ENCODE data around the gene LYPD6. TPM values are rescaled to one million over a fixed set of nuclear protein-coding genes. Genes with fewer than 3 reads are reported as not detected.
A peak's percentile ranks its signal among the peaks of the same experiment; 100 is the strongest.

Gene LYPD6
- total RNA-seq, 1 donor from 2014 or later = 0.26 TPM

DNA sequence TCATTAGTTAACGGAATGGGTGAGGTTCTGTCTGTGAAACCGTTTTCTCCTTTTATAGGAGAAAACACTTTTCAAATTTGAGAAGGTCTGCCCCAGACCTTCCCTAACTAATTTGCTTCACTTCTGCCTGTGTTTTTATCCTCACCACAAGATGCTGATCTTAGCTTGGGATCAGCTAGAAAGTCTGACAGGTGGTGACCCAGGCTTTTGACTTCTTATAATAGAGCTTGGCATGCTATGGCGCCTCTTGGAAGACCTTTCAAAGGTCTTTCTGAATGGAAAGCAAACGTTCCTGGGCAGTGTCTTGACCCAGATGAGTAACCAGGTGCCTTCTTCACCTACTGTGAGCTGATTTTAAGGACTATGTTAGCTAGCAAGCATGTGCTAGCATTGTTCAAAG lies 91.4 kb downstream of the LYPD6 start:
- DNase-seq (ENCODE audit: low read depth) (no peak), FAIRE-seq (no peak)
- H3K36me3 ChIP-seq (ENCODE audit: control insufficient read depth, insufficient read depth, low read length) = no peaks in the 10 kb centered on the region
- no peaks in the 10 kb centered on the region for H3K27me3 ChIP-seq (ENCODE audit: control insufficient read depth, insufficient read depth, low read length)
- TF ChIP-seq CTCF (IDR thresholded peaks at IDR 0.05; ENCODE audit: insufficient read depth, low read length, severe bottlenecking) = no peak
- H3K4me3 ChIP-seq (ENCODE audit: low read depth, low read length) = no peak overlapping the region

DNA sequence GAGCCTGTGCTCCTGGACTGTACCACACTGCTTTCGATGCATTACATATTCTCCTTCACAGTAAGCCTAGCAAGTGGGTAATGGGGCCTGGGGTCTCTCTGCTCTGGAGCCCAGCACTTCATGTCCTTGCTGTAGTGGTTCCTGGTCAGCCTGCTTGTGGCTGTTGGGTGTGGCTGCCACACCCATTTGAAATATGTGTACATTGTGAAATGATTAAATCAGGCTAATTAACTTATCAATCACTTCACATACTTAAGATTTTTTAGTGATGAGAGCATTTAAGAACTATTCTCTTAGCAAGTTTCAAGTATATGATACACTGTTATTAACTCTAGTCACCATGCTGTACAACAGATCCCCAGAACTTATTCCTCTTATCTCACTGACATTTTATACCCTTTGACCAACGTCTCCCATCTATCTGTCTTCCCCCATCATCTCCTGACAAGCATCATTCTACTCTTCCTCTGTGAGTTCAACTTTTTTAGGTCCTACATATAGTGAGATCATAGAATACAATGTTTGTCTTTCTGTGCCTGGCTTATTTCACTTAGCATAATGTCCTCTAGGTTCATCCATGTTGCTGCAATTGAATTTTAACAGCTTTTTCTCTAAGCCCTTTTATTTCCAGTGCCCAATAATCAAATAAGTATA lies 92.1 kb downstream of the LYPD6 start:
- no peak for TF ChIP-seq CTCF (IDR thresholded peaks at IDR 0.05; ENCODE audit: insufficient read depth, low read length, severe bottlenecking)
- Histone ChIP-seq H3K4me3 (ENCODE audit: low read depth, low read length) (no peak overlapping the region), H3K27me3 (ENCODE audit: control insufficient read depth, insufficient read depth, low read length) (no peaks in the 10 kb centered on the region), H3K36me3 (ENCODE audit: control insufficient read depth, insufficient read depth, low read length) (no peaks in the 10 kb centered on the region)
- FAIRE-seq (no peak), DNase-seq (ENCODE audit: low read depth) (peak; percentile 71)

- no peak for DNase-seq (ENCODE audit: low read depth)
- FAIRE-seq = no peak
Observed at GRCh38 chr2:149422991-149423338, 92.6 kb downstream of the LYPD6 start.

DNA sequence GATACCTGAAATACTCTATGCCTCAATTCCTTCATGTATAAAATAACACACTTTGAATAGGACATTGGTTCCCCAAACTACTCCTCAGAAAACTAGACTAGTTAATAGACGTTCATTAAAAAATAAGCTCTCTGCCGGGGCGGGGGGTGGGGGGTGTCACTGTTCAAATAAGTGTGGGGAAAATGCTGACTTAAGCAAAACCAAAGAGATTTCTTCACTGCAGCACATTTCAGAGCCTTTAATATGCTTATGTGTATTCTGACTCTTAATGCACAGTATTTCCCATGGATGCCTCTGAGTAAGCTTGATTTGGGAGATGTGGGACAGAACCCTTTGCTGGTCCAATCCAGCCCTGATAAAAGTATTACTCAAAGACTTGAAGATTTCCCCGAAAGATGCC lies 93.2 kb downstream of the LYPD6 start:
- DNase-seq (ENCODE audit: low read depth) = no peak
- no peaks in the 10 kb centered on the region for H3K27me3 ChIP-seq (ENCODE audit: control insufficient read depth, insufficient read depth, low read length)
- no peak overlapping the region for H3K4me3 ChIP-seq (ENCODE audit: low read depth, low read length)
- no peak for FAIRE-seq
- no peak for TF ChIP-seq CTCF (IDR thresholded peaks at IDR 0.05; ENCODE audit: insufficient read depth, low read length, severe bottlenecking)
- H3K36me3 ChIP-seq (ENCODE audit: control insufficient read depth, insufficient read depth, low read length) = no peaks in the 10 kb centered on the region

More at GRCh38 chr2:149422991-149423338, 92.6 kb downstream of the LYPD6 start:
- Histone ChIP-seq H3K27me3 (ENCODE audit: control insufficient read depth, insufficient read depth, low read length) (no peaks in the 10 kb centered on the region), H3K4me3 (ENCODE audit: low read depth, low read length) (no peak overlapping the region), H3K36me3 (ENCODE audit: control insufficient read depth, insufficient read depth, low read length) (no peaks in the 10 kb centered on the region)
- TF ChIP-seq CTCF (IDR thresholded peaks at IDR 0.05; ENCODE audit: insufficient read depth, low read length, severe bottlenecking) = no peak

- no peak for TF ChIP-seq CTCF (IDR thresholded peaks at IDR 0.05; ENCODE audit: insufficient read depth, low read length, severe bottlenecking)
- FAIRE-seq (no peak), DNase-seq (ENCODE audit: low read depth) (no peak)
- no peaks in the 10 kb centered on the region for H3K27me3 ChIP-seq (ENCODE audit: control insufficient read depth, insufficient read depth, low read length)
- H3K36me3 ChIP-seq (ENCODE audit: control insufficient read depth, insufficient read depth, low read length) = no peaks in the 10 kb centered on the region
- H3K4me3 ChIP-seq (ENCODE audit: low read depth, low read length) = no peak overlapping the region
Observed at GRCh38 chr2:149427387-149427786, 97.0 kb downstream of the LYPD6 start.

- no peak for TF ChIP-seq CTCF (IDR thresholded peaks at IDR 0.05; ENCODE audit: insufficient read depth, low read length, severe bottlenecking)
- FAIRE-seq (no peak), DNase-seq (ENCODE audit: low read depth) (no peak)
- Histone ChIP-seq H3K4me3 (ENCODE audit: low read depth, low read length) (no peak overlapping the region), H3K36me3 (ENCODE audit: control insufficient read depth, insufficient read depth, low read length) (no peaks in the 10 kb centered on the region), H3K27me3 (ENCODE audit: control insufficient read depth, insufficient read depth, low read length) (no peaks in the 10 kb centered on the region)
Observed at GRCh38 chr2:149428783-149429182, 98.4 kb downstream of the LYPD6 start.
